Sciatic nerve (tissue), 2 donors: ENCODE results near the gene MRPS18A. TPM values are rescaled to one million over a fixed set of nuclear protein-coding genes. Genes with fewer than 3 reads are reported as not detected.
A peak's percentile ranks its signal among the peaks of the same experiment; 100 is the strongest.

Experiments used
- ATAC-seq: fragments of 200-7000 bp; cut with Tn5 transposase; one replicate; pipeline ENCODE4 v1.9.1; 2020; ENCODE audit warnings: mild to moderate bottlenecking, moderate library complexity
- DNase-seq: peaks from one replicate; pipeline ENCODE4 v3.0.0-alpha.2; 2020; ENCODE audit warnings: low spot score
- intact Hi-C: fragments of 100-400 bp; cut with DNase I; formaldehyde crosslinking; loops from one replicate; pipeline ENCODE4 v1.14.2; 2022
- total RNA-seq: library from RNA; stranded (reverse); fragmentation: NEBNext Ultra II Directional; extraction: Animal tissue kit (Norgen Biotek cat#: 25700); gene quantifications from one replicate; pipeline ENCODE4 v1.2.1, GENCODE V29; 2021
- donor health status: DM: no; HTN: no; CAD: no.
- donor health status: DM: no; HTN: no; CAD: no.

The MRPS18A gene
- total RNA-seq, 1 donor from 2014 or later, result 29.7 TPM

GRCh38 chr6:43627008-43627825, 60.4 kb downstream of the MRPS18A start:
- ATAC-seq, result peak; percentile 13
- DNase-seq, result peak; percentile 81
- intact Hi-C loops, result no loop called here

GRCh38 chr6:43625393-43625992, 62.1 kb downstream of the MRPS18A start:
- intact Hi-C loops, result no loop called here
- no peak for ATAC-seq

DNA sequence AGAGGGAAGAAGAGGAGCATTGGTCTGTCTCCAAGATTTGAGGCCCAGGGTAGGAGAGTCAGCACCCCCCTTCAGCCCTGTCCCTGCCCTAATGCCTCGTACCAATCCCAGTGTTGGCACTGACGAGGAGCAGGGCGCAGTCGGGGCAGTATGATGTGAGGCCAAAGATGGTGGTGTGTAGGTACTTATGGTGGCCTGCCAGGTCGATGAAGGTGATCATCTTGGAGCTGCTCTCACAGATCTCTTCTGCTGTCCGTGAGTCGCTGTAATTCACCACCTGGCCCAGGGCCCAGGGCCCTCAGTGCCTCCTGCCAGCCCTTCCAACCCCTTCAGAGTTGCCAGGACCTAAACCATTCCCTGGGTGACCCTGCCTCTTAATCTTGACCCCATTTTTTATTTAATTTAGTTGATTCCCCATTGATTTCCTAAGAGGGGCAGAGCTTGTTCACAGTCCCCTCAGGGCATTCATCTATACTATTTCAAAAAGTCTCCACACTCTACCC, 62.8 kb downstream of the MRPS18A start:
- no peak for ATAC-seq
- intact Hi-C loops, result no loop called here
- no peak for DNase-seq

More at GRCh38 chr6:43625393-43625992, 62.1 kb downstream of the MRPS18A start:
- no peak for DNase-seq

DNA sequence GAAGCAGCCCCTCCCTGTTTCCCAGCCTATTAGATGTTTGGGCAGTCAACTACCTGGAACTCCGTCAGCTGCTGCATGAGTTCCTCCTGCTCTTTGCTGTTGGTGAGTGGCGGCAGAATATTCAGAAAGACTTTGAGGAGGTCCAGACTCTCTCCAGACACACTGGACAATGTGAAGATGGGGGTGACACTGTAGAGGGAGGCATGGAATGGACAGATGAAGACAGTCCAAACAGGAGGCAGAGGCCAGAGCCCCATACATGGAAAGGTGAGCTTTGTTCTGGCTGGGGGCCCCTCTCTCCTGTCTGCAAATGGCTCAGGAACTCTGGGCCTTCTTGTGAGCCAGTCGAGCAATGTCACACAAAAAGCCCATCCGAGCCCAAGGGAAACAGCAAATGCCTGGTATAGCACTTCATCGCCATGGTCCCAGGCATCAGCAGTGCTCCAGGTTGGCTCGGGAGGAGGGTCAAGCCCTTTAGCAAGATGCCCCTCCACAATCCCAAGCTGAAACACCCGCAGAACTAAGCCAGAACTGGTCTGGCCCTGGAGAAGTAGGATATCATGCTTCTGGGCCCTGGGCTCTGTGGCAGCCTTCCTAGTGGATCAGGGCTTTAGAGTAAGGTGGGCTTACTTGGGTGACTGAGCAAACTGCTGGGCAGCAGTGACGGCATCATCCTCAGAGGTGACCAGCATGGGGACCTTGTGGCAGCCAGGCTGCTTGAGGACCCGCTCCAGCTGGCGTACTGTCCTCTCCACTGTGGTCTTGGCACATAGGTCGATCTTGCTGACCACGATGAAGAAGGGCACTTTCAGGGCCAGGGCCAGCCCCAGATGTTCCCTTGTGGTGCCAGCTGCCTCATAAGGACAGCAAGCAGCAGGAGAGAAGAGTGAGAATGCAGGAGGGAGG, 63.5 kb downstream of the MRPS18A start:
- no peak for DNase-seq
- no peak for ATAC-seq
- intact Hi-C loops, result no loop called here

DNA sequence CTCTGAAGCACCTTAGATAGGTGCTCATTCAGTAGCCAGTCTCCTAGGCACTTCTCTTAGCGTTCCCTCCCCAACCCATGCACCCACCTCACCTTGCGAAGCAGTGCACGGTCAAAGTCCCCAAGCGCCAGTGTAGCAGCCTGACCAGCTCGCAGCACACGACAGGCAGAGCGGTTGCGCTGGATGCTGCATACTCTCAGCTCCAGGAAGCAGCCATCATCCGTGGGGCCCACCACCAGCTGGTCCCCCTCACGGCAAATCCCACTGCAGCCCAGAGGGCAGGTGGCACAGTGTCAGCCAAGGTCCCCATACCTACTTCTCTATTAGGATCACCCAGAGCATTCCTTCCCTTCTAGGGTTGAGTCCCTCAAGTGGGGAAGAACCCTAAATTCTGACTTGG, 65.0 kb downstream of the MRPS18A start:
- intact Hi-C loops, result no loop called here
- DNase-seq (no peak), ATAC-seq (no peak)

DNA sequence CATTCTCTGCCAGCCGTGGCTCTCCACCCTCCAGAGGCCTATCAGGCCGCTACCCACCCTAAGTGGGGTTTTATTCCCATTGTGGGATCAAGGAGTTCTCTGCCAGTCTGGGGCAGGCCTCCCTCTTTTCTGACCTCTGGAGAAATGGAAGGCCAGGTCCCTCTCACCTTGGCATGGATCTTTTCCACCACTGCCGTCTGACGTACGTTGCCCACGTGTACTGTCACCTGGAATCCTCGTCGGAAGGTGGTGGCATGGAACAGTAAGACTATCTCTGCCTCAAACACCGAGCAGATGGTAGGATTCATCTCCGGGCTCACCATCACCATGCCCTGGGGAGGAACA, 65.8 kb downstream of the MRPS18A start:
- no peak for DNase-seq
- intact Hi-C loops, result no loop called here
- no peak for ATAC-seq

Other genes starting within 250 kb of the MRPS18A start
- 0.45 TPM for gene DLK2, start 232.2 kb downstream of the MRPS18A start, total RNA-seq
- gene TJAP1, start 210.2 kb downstream of the MRPS18A start, total RNA-seq, result 36.9 TPM
- gene LRRC73, start 177.4 kb downstream of the MRPS18A start, total RNA-seq, result 1.2 TPM
- 66.7 TPM for gene YIPF3, start 170.9 kb downstream of the MRPS18A start, total RNA-seq
- gene POLR1C, start 170.7 kb downstream of the MRPS18A start, total RNA-seq, result 30.3 TPM
- gene XPO5, start 111.8 kb downstream of the MRPS18A start, total RNA-seq, result 33.5 TPM
- 14.6 TPM for gene POLH, start 111.6 kb downstream of the MRPS18A start, total RNA-seq
- gene GTPBP2, start 58.5 kb downstream of the MRPS18A start, total RNA-seq, result 60.6 TPM
- gene MAD2L1BP, start 52.0 kb downstream of the MRPS18A start, total RNA-seq, result 16.8 TPM
- 0.49 TPM for gene RSPH9, start 42.8 kb downstream of the MRPS18A start, total RNA-seq
- gene VEGFA, start 82.4 kb upstream of the MRPS18A start, total RNA-seq, result 155 TPM